GM12878 (cell line): ENCODE measurements around the gene NCKAP5L. TPM values are rescaled to one million over a fixed set of nuclear protein-coding genes. Genes with fewer than 3 reads are reported as not detected.
A peak's percentile ranks its signal among the peaks of the same experiment; 100 is the strongest.

ENCODE experiments used
- ATAC-seq: fragments of 200-7000 bp; cut with Tn5 transposase; 3 replicates; pipeline ENCODE4 v1.9.1; 2020; ENCODE audit warnings: mild to moderate bottlenecking, moderate library complexity
- BruUV-seq: library from RNA; stranded (reverse); fragments of 400-500 nt; replicated peaks from 2 replicates; lab custom pipeline; 2021; lab: Mats Ljungman, UMichigan
- CTCF ChIA-PET: fragments of 300-600 bp; sonication (Branson Sonifier 250); formaldehyde crosslinking; extraction: SDS; loops from one replicate; lab custom pipeline; 2021; ENCODE audit warnings: inconsistent platforms; lab: Yijun Ruan, JAX
- POLR2A ChIA-PET: fragments of 350-600 bp; formaldehyde crosslinking; extraction: SDS; loops from one replicate; lab custom pipeline; 2021; ENCODE audit warnings: inconsistent platforms; lab: Charles Lee
- RAD21 ChIA-PET: fragments of 300-600 bp; sonication (Branson Sonifier 250); formaldehyde crosslinking; loops from one replicate; lab custom pipeline; 2023; ENCODE audit warnings: antibody characterized with exemption; ENCODE audit not compliant: unreplicated experiment; lab: Charles Lee
- SMC1A ChIA-PET: fragments of 300-600 bp; sonication (Branson Sonifier 250); formaldehyde crosslinking; loops from one replicate; lab custom pipeline; 2023; ENCODE audit not compliant: unreplicated experiment, uncharacterized antibody; lab: Charles Lee
- DNase-seq: peaks from one replicate; pipeline ENCODE4 v3.0.0-alpha.2; 2011; ENCODE audit warnings: low read depth, low spot score
- FAIRE-seq: peaks from 3 replicates; lab custom pipeline; 2011; peaks lifted over from hg19 to GRCh38; lab: Jason Lieb, UNC
- H2AFZ ChIP-seq: 2 replicates; pipeline ENCODE4 v1.6.0; 2011; ENCODE audit warnings: low read depth, low read length, control low read depth; ENCODE audit not compliant: control insufficient read depth
- H3K27ac ChIP-seq: 2 replicates; pipeline ENCODE4 v1.5.1; 2011; ENCODE audit warnings: control low read depth; ENCODE audit not compliant: control insufficient read depth, insufficient read depth
- H3K27me3 ChIP-seq, 2 experiments: replicated peaks in 1 of 2; 2 replicates each; pipeline versions ENCODE4 v1.6.0 to v1.6.1; 2011; ENCODE audit warnings: low read length in 1 of 2; ENCODE audit not compliant: control insufficient read depth in 2 of 2, insufficient read depth in 2 of 2
- H3K36me3 ChIP-seq, 2 experiments: 2 replicates each; pipeline ENCODE4 v1.5.1; 2011; ENCODE audit warnings: low read length in 1 of 2; ENCODE audit not compliant: control insufficient read depth in 2 of 2, insufficient read depth in 2 of 2
- H3K4me1 ChIP-seq: 2 replicates; pipeline ENCODE4 v1.6.1; 2011; ENCODE audit warnings: mild to moderate bottlenecking, low read length, moderate library complexity, mixed read lengths; ENCODE audit not compliant: control insufficient read depth, insufficient read depth
- H3K4me2 ChIP-seq: 2 replicates; pipeline ENCODE4 v1.6.0; 2011; ENCODE audit warnings: control low read depth; ENCODE audit not compliant: control insufficient read depth, insufficient read depth
- H3K4me3 ChIP-seq: fragments of 200-600 bp; sonication (generic); 2 replicates; pipeline ENCODE4 v1.5.1; 2016
- H3K79me2 ChIP-seq: 2 replicates; pipeline ENCODE4 v1.6.0; 2011; ENCODE audit warnings: low read length; ENCODE audit not compliant: control insufficient read depth, insufficient read depth
- H3K9ac ChIP-seq: 2 replicates; pipeline ENCODE4 v1.8.0; 2011; ENCODE audit warnings: low read length, control low read depth, mixed read lengths; ENCODE audit not compliant: control insufficient read depth, insufficient read depth
- H3K9me3 ChIP-seq: replicated peaks from 3 replicates; pipeline ENCODE4 v1.5.1; 2011; ENCODE audit warnings: mild to moderate bottlenecking, low read length; ENCODE audit not compliant: control insufficient read depth, insufficient read depth
- H4K20me1 ChIP-seq: 2 replicates; pipeline ENCODE4 v1.6.0; 2011; ENCODE audit not compliant: control insufficient read depth, insufficient read depth
- HSF1 ChIP-seq: fragments of 150-350 bp; IDR thresholded peaks from 2 replicates; pipeline ENCODE4 v1.6.1; 2014; ENCODE audit warnings: mild to moderate bottlenecking, low read depth, low read length
- IRF4 ChIP-seq: IDR thresholded peaks from 2 replicates; pipeline ENCODE4 v1.6.1; 2011; ENCODE audit warnings: low read depth, low read length
- NBN ChIP-seq: fragments of 450-650 bp; IDR thresholded peaks from 2 replicates; pipeline ENCODE4 v1.6.1; 2016
- NFYB ChIP-seq: IDR thresholded peaks from 2 replicates; pipeline ENCODE4 v1.6.1; 2011; ENCODE audit warnings: low read depth, mild to moderate bottlenecking, low read length, improper control_type of control experiment, moderate library complexity; ENCODE audit not compliant: insufficient read depth
- NR2C1 ChIP-seq: fragments of 450-650 bp; IDR thresholded peaks from 2 replicates; pipeline ENCODE4 v1.6.1; 2017; ENCODE audit warnings: antibody characterized with exemption, mild to moderate bottlenecking, moderate library complexity
- NR2C2 ChIP-seq: IDR thresholded peaks from 2 replicates; pipeline ENCODE4 v1.6.1; 2011; ENCODE audit warnings: borderline replicate concordance, low read depth; ENCODE audit not compliant: control insufficient read depth, insufficient read length
- NR2F1 ChIP-seq: fragments of 450-650 bp; conservative IDR thresholded peaks from 2 replicates; pipeline ENCODE4 v1.6.1; 2017; ENCODE audit warnings: mild to moderate bottlenecking
- RAD51 ChIP-seq: fragments of 450-650 bp; IDR thresholded peaks from 2 replicates; pipeline ENCODE4 v1.6.1; 2016; ENCODE audit warnings: moderate library complexity, mild to moderate bottlenecking, inconsistent platforms
- SMARCA5 ChIP-seq: fragments of 450-650 bp; IDR thresholded peaks from 2 replicates; pipeline ENCODE4 v1.6.1; 2017; ENCODE audit warnings: mild to moderate bottlenecking
- SREBF1 ChIP-seq: IDR thresholded peaks from 2 replicates; pipeline ENCODE4 v1.6.1; 2012; ENCODE audit warnings: mild to moderate bottlenecking, low read length
- ZBTB40 ChIP-seq: fragments of 450-650 bp; IDR thresholded peaks from 2 replicates; pipeline ENCODE4 v1.6.1; 2016; ENCODE audit warnings: mild to moderate bottlenecking, moderate library complexity, borderline replicate concordance
- WGBS: methylation state at CpG from one replicate; pipeline ENCODE4 v1.1.6; 2016; ENCODE audit warnings: low lambda C conversion rate; ENCODE audit not compliant: insufficient replicate concordance, insufficient coverage; ENCODE audit errors: missing lambda C conversion rate; 5-methylcytosine and 5-hydroxymethylcytosine counted together
- in situ Hi-C: fragments of 300-500 bp; cut with MboI; formaldehyde crosslinking; loops from 9 replicates; pipeline ENCODE4 v1.14.3; 2018; ENCODE audit warnings: mixed read lengths
- intact Hi-C: fragments of 100-400 bp; cut with micrococcal nuclease; formaldehyde crosslinking; loops from one replicate; pipeline ENCODE4 v1.14.2; 2022; ENCODE audit not compliant: unreplicated experiment
- polyA plus RNA-seq, 11 experiments: library from polyadenylated mRNA; depleted of rRNA in 4 of 11; unstranded in 6 of 11; stranded (reverse) in 5 of 11; fragments of >200 nt; fragmentation: Nextera tagmentation in 4 of 11; fragmentation: Illumina TruSeq in 1 of 11; extraction: Ambion mirVana in 4 of 11; extraction: Trizol in 1 of 11; gene quantifications; 1 replicate in 1 of 11; 2 replicates in 10 of 11; pipeline versions ENCODE4 v1.2.1 to v1.2.3, GENCODE V29; 2011 to 2016; ENCODE audit warnings: inconsistent platforms in 2 of 11, missing spikeins in 2 of 11, low read depth in 1 of 11
- total RNA-seq, 4 experiments: library from RNA; depleted of rRNA in 3 of 4; stranded (reverse); fragments of >200 nt in 3 of 4; fragmentation: Illumina TruSeq in 1 of 4; extraction: Trizol in 1 of 4; gene quantifications; 2 replicates each; pipeline versions ENCODE4 v1.2.1 to v1.2.3, GENCODE V29; 2013 to 2021

Gene NCKAP5L
- total and polyA plus RNA-seq, 10 of the 15 experiments (the other 5 are each of a cell fraction or from before 2014, with no cell fraction given): 0.03 to 15.8 (median 4.4) TPM

GRCh38 chr12:49853671-49854070 lies 25.5 kb upstream of the NCKAP5L start:
- Histone ChIP-seq H3K4me1 (no peaks in the 10 kb centered on the region), H3K36me3 (no peaks in the 10 kb centered on the region), H3K79me2 (no peaks in the 10 kb centered on the region), H3K27ac (no peak overlapping the region), H3K4me3 (no peak overlapping the region), H2AFZ (no peak overlapping the region), H4K20me1 (no peaks in the 10 kb centered on the region), H3K4me2 (no peak overlapping the region), H3K27me3 (no peaks in the 10 kb centered on the region), H3K9ac (no peak overlapping the region), H3K9me3 (peaks cover 1% of the 10 kb centered on the region; the same call in 1 of the 3 replicates)
- ChIA-PET SMC1A (no interaction called here), CTCF (interaction anchor here (2.6 kb wide), 1 partner anchor 14 kb away, joined by 12 read pairs; no protein-coding TSS in a partner anchor), POLR2A (no interaction called here), RAD21 (no interaction called here)
- no peak for TF ChIP-seq NFYB
- TF ChIP-seq NBN: no peak
- in situ Hi-C loops (no loop called here), intact Hi-C loops (no loop called here)
- 91% methylated on average over 2 of the region's 2 CpGs for whole genome bisulfite sequencing
- no TSS peak for BruUV-seq
- ATAC-seq (no peak), FAIRE-seq (no peak), DNase-seq (no peak)

- peak overlapping the region; percentile 60 for H2AFZ ChIP-seq
- ChIA-PET SMC1A (interaction anchor here (0.9 to 1.2 kb wide), 2 partner anchors 59 to 70 kb away, joined by 3 read pairs; no protein-coding TSS in a partner anchor), RAD21 (interaction anchor here (1.0 kb wide), 1 partner anchor 8 kb away, joined by 3 read pairs; no protein-coding TSS in a partner anchor), POLR2A (interaction anchor here (1.1 kb wide), 1 partner anchor 9 kb away, joined by 3 read pairs; no protein-coding TSS in a partner anchor), CTCF (interaction anchor here (0.7 to 2.4 kb wide), 9 partner anchors 8 to 265 kb away, joined by 3 to 9 read pairs (median 4); partner anchors contain the start of genes COX14 and TMBIM6)
- H3K4me2 ChIP-seq: no peak overlapping the region
- ATAC-seq (no peak), DNase-seq (no peak), FAIRE-seq (no peak)
- peaks cover 1% of the 10 kb centered on the region; the same call in 1 of the 3 replicates for H3K9me3 ChIP-seq
- H4K20me1 ChIP-seq: no peaks in the 10 kb centered on the region
- H3K27ac ChIP-seq: no peak overlapping the region
- peaks cover 7% of the 10 kb centered on the region for H3K79me2 ChIP-seq
- no TSS peak for BruUV-seq
- H3K27me3 ChIP-seq: no peaks in the 10 kb centered on the region
- H3K4me1 ChIP-seq: peaks cover 4% of the 10 kb centered on the region; the same call in 1 of the 2 replicates
- in situ Hi-C loops: no loop called here
- H3K4me3 ChIP-seq: no peak overlapping the region
- H3K9ac ChIP-seq: no peak overlapping the region
- no peaks in the 10 kb centered on the region for H3K36me3 ChIP-seq
- intact Hi-C loops: no loop called here
- WGBS: 48% methylated on average over 2 of the region's 2 CpGs
- TF ChIP-seq NR2F1: no peak
- no peak for TF ChIP-seq ZBTB40
- TF ChIP-seq IRF4: no peak
- TF ChIP-seq SMARCA5: no peak
- TF ChIP-seq RAD51: no peak
- no peak for TF ChIP-seq SREBF1
- TF ChIP-seq HSF1: no peak
- no peak for TF ChIP-seq NR2C2
- TF ChIP-seq NR2C1: no peak
Measured at GRCh38 chr12:49847161-49847560, 18.9 kb upstream of the NCKAP5L start.
